Measurements from ENCODE around the gene CEP131. TPM values are rescaled to one million over a fixed set of nuclear protein-coding genes. Genes with fewer than 3 reads are reported as not detected.

The CEP131 gene
- polyA plus RNA-seq, 2 of the 4 experiments (the other 2 are of a cell fraction) = 3.3 to 11.5 TPM

- TF ChIP-seq HMGXB4 (CRISPR knock-in tag; IDR thresholded peaks at IDR 0.05; ENCODE audit: borderline replicate concordance) (no peak; the same call in 1 of the 2 replicates), MYC (IDR thresholded peaks at IDR 0.05; ENCODE audit: borderline replicate concordance, low read length) (0 out of 2 replicates have a peak, but pooled peaks have one; percentile 10), CTCF (IDR thresholded peaks at IDR 0.05) (no peak), TFCP2L1 (CRISPR knock-in tag; IDR thresholded peaks at IDR 0.05) (no peak), NR3C1 (IDR thresholded peaks at IDR 0.05) (no peak), ATOH8 (CRISPR knock-in tag; IDR thresholded peaks at IDR 0.05; ENCODE audit: low read depth) (no peak), FOSL2 (IDR thresholded peaks at IDR 0.05) (no peak), FOSL2 (CRISPR knock-in tag; IDR thresholded peaks at IDR 0.05) (no peak), HDAC2 (IDR thresholded peaks at IDR 0.05) (no peak), ZFP36 (IDR thresholded peaks at IDR 0.05; ENCODE audit: borderline replicate concordance, partially characterized antibody) (no peak), RARB (CRISPR knock-in tag; IDR thresholded peaks at IDR 0.05) (no peak), KDM5A (IDR thresholded peaks at IDR 0.05) (peak; percentile 92), HOXB13 (CRISPR knock-in tag; IDR thresholded peaks at IDR 0.05; ENCODE audit: low read depth) (no peak), JUNB (IDR thresholded peaks at IDR 0.05) (no peak), RNF2 (IDR thresholded peaks at IDR 0.05; ENCODE audit: borderline replicate concordance, low read depth) (no peak), PBX3 (IDR thresholded peaks at IDR 0.05) (peak; percentile 97), JUN (IDR thresholded peaks at IDR 0.05) (peak; percentile 81 to 82; a peak in 4 of 5 replicates), MAFK (IDR thresholded peaks at IDR 0.05; ENCODE audit: partially characterized antibody) (no peak), CHD4 (IDR thresholded peaks at IDR 0.05; ENCODE audit: borderline replicate concordance) (no peak), CBX2 (IDR thresholded peaks at IDR 0.05; ENCODE audit: borderline replicate concordance, low read depth) (no peak), ELK1 (IDR thresholded peaks at IDR 0.05; ENCODE audit: low read depth, low read length) (no peak), RAD21 (conservative IDR thresholded peaks at IDR 0.05 in 1 of 2, IDR thresholded peaks at IDR 0.05 in 1 of 2) (no peak), MAZ (IDR thresholded peaks at IDR 0.05; ENCODE audit: borderline replicate concordance, low read depth, low read length) (no peak), HEYL (CRISPR knock-in tag; IDR thresholded peaks at IDR 0.05) (no peak), FOSB (CRISPR knock-in tag; IDR thresholded peaks at IDR 0.05) (no peak), FOXS1 (CRISPR knock-in tag; IDR thresholded peaks at IDR 0.05) (no peak; the same call in 1 of the 2 replicates), ZNF302 (CRISPR knock-in tag; IDR thresholded peaks at IDR 0.05) (no peak), BCL3 (IDR thresholded peaks at IDR 0.05) (peak; percentile 25; the same call in 1 of the 3 replicates), EP300 (IDR thresholded peaks at IDR 0.05) (no peak), GATA3 (IDR thresholded peaks at IDR 0.05; ENCODE audit: borderline replicate concordance) (no peak), SREBF2 (IDR thresholded peaks at IDR 0.05) (no peak), CEBPB (IDR thresholded peaks at IDR 0.05) (no peak), USF2 (IDR thresholded peaks at IDR 0.05) (no peak), RCOR1 (IDR thresholded peaks at IDR 0.05; ENCODE audit: low read depth, low read length) (no peak)
Measured at GRCh38 chr17:81238815-81239713, 16.3 kb upstream of the CEP131 start, which contains the start of the genes NDUFAF8 and TEPSIN (continued).

All from A549 (cell line).